HG03108 (cell line): Measurements from ENCODE around the gene PRR32.
"Not testable (repeated sequence)": the region's sequence is repeated elsewhere in the genome, so short reads cannot be mapped to it uniquely, and the experiment has no call there.

Experiments used
- ATAC-seq: cut with Tn5 transposase; IDR thresholded peaks from one replicate; pipeline ENCODE4 v1.9.1; 2021; ENCODE audit warnings: moderate library complexity; ENCODE audit not compliant: unreplicated experiment

PRR32 gene

GRCh38 chrX:126819429-126819828, at the start of gene PRR32:
PRR32 (plus strand) TSS chrX:126819729; CDS start chrX:126819844, 115 bp downstream.
- ATAC-seq = no peak

GRCh38 chrX:126770179-126770578, 49.4 kb upstream of the PRR32 start:
- ATAC-seq = no peak

GRCh38 chrX:126785539-126785938, 34.0 kb upstream of the PRR32 start:
- ATAC-seq = no peak

- ATAC-seq = no peak
Observed at GRCh38 chrX:126799059-126799458, 20.5 kb upstream of the PRR32 start.

GRCh38 chrX:126806784-126807183, 12.7 kb upstream of the PRR32 start:
- not testable (repeated sequence) for ATAC-seq

- ATAC-seq = no peak
Observed at GRCh38 chrX:126815806-126816205, 3.7 kb upstream of the PRR32 start.

- no peak for ATAC-seq
Observed at GRCh38 chrX:126820700-126821420, 1.3 kb downstream of the PRR32 start.

- ATAC-seq = no peak
Observed at GRCh38 chrX:126824338-126825007, 4.9 kb downstream of the PRR32 start.

GRCh38 chrX:126825566-126826193, 6.2 kb downstream of the PRR32 start:
- ATAC-seq = no peak

- no peak for ATAC-seq
Observed at GRCh38 chrX:126836186-126836585, 16.7 kb downstream of the PRR32 start.

GRCh38 chrX:126847143-126847542, 27.6 kb downstream of the PRR32 start:
- ATAC-seq = no peak

- no peak for ATAC-seq
Observed at GRCh38 chrX:126855839-126856524, 36.5 kb downstream of the PRR32 start.
